Uterus (tissue), 4 donors: Measurements from ENCODE around the gene ATP2C1. TPM values are rescaled to one million over a fixed set of nuclear protein-coding genes. Genes with fewer than 3 reads are reported as not detected.

Experiments
- DNase-seq, 2 donors: peaks; one replicate each; pipeline ENCODE4 v3.0.0-alpha.2; 2019 to 2020
- H3K27ac ChIP-seq, 2 donors: fragments of 200-600 bp; sonication (generic); 1 replicate in 1 of 2; 2 replicates in 1 of 2; pipeline ENCODE4 v1.5.1; 2016 to 2018
- H3K27me3 ChIP-seq, 2 donors: fragments of 200-600 bp; sonication (generic); one replicate each; pipeline ENCODE4 v1.5.1; 2018 to 2019; ENCODE audit warnings: control low read depth in 1 of 2
- H3K36me3 ChIP-seq, 2 donors: fragments of 200-600 bp; sonication (generic); one replicate each; pipeline ENCODE4 v1.5.1; 2019; ENCODE audit warnings: control low read depth in 1 of 2
- H3K4me1 ChIP-seq, 2 donors: fragments of 200-600 bp; sonication (generic); one replicate each; pipeline ENCODE4 v1.5.1; 2018 to 2019; ENCODE audit warnings: control low read depth in 1 of 2
- H3K4me3 ChIP-seq, 2 donors: fragments of 200-600 bp; sonication (generic); 1 replicate in 1 of 2; 2 replicates in 1 of 2; pipeline ENCODE4 v1.5.1; 2018 to 2019; ENCODE audit warnings: mild to moderate bottlenecking in 1 of 2
- H3K9me3 ChIP-seq, 2 donors: fragments of 200-600 bp; sonication (generic); one replicate each; pipeline ENCODE4 v1.5.1; 2019; ENCODE audit warnings: control low read depth in 1 of 2
- POLR2A ChIP-seq, 2 donors: fragments of 450-650 bp; IDR thresholded peaks; one replicate each; pipeline ENCODE4 v1.6.1; 2016; ENCODE audit warnings: antibody characterized with exemption in 2 of 2, mild to moderate bottlenecking in 1 of 2, moderate library complexity in 1 of 2
- intact Hi-C: fragments of 100-400 bp; cut with DNase I; formaldehyde crosslinking; loops from one replicate; pipeline ENCODE4 v1.15.1; 2023; ENCODE audit warnings: low total_unique reads
- total RNA-seq, 4 donors: library from RNA; depleted of rRNA in 3 of 4; stranded (reverse); fragments of >200 nt in 3 of 4; gene quantifications; one replicate each; pipeline versions ENCODE4 v1.1.0 to v1.2.4, GENCODE V29; 2014 to 2023
- TF ChIP-seq, protein P1 (sequence below), 4 experiments: fragments of 200-600 bp in 2 of 4; fragments of 450-650 bp in 2 of 4; sonication (generic) in 2 of 4; IDR thresholded peaks; one replicate each; pipeline ENCODE4 v1.5.1; 2016 to 2019; ENCODE audit warnings: antibody characterized with exemption in 4 of 4, mild to moderate bottlenecking in 2 of 4, moderate library complexity in 1 of 4
- donor health status: DM: yes; HTN: yes; CAD: no.

Gene ATP2C1
- total RNA-seq, 4 donors from 2014 or later, result 33.2 to 176 (median 84.7) TPM

- no peaks in the 10 kb centered on the region for H3K36me3 ChIP-seq
- no peaks in the 10 kb centered on the region for H3K9me3 ChIP-seq
- no peak overlapping the region for H3K27ac ChIP-seq
- no peak for TF ChIP-seq POLR2A (IDR thresholded peaks at IDR 0.05)
- TF ChIP-seq, protein P1, sequence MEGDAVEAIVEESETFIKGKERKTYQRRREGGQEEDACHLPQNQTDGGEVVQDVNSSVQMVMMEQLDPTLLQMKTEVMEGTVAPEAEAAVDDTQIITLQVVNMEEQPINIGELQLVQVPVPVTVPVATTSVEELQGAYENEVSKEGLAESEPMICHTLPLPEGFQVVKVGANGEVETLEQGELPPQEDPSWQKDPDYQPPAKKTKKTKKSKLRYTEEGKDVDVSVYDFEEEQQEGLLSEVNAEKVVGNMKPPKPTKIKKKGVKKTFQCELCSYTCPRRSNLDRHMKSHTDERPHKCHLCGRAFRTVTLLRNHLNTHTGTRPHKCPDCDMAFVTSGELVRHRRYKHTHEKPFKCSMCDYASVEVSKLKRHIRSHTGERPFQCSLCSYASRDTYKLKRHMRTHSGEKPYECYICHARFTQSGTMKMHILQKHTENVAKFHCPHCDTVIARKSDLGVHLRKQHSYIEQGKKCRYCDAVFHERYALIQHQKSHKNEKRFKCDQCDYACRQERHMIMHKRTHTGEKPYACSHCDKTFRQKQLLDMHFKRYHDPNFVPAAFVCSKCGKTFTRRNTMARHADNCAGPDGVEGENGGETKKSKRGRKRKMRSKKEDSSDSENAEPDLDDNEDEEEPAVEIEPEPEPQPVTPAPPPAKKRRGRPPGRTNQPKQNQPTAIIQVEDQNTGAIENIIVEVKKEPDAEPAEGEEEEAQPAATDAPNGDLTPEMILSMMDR (IDR thresholded peaks at IDR 0.05), result no peak
- peaks cover 2 to 4% of the 10 kb centered on the region in 2 donors for H3K4me1 ChIP-seq
- H3K4me3 ChIP-seq, result no peak overlapping the region
- intact Hi-C loops, result no loop called here
- no peaks in the 10 kb centered on the region for H3K27me3 ChIP-seq
- no peak for DNase-seq
Observed at GRCh38 chr3:131020122-131020693, 126.3 kb downstream of the ATP2C1 start.

- peak overlapping the region in 1 of 2 donors; percentile 87 for H3K4me3 ChIP-seq
- H3K9me3 ChIP-seq, result no peaks in the 10 kb centered on the region
- no peaks in the 10 kb centered on the region for H3K36me3 ChIP-seq
- no peak for TF ChIP-seq POLR2A (IDR thresholded peaks at IDR 0.05)
- TF ChIP-seq, protein P1 (IDR thresholded peaks at IDR 0.05), result no peak
- H3K4me1 ChIP-seq, result peaks cover 0 to 5% of the 10 kb centered on the region in 2 donors
- H3K27me3 ChIP-seq, result no peaks in the 10 kb centered on the region
- no peak overlapping the region for H3K27ac ChIP-seq
- DNase-seq, result no peak
- intact Hi-C loops, result no loop called here
Observed at GRCh38 chr3:131025539-131025938, 131.7 kb downstream of the ATP2C1 start.

GRCh38 chr3:131026321-131027151, 132.7 kb downstream of the ATP2C1 start, which contains the start of the genes ASTE1 and NEK11:
ASTE1 (minus strand) TSS chr3:131026825; CDS start chr3:131025306, 1,519 bp downstream.
NEK11 (plus strand) TSS chr3:131026877; CDS start chr3:131029709, 2,832 bp downstream.
- Histone ChIP-seq H3K36me3 (no peaks in the 10 kb centered on the region), H3K4me3 (peak within 1 kb of the TSS; percentile 87), H3K9me3 (no peaks in the 10 kb centered on the region), H3K27me3 (no peaks in the 10 kb centered on the region), H3K27ac (peak within 1 kb of the TSS; percentile 80 to 85), H3K4me1 (peaks cover 0 to 5% of the 10 kb centered on the region in 2 donors)
- peak; percentile 78 to 85 for DNase-seq
- intact Hi-C loops, result no loop called here
- TF ChIP-seq POLR2A (IDR thresholded peaks at IDR 0.05), result peak in 1 of 2 donors; percentile 46
- TF ChIP-seq, protein P1 (IDR thresholded peaks at IDR 0.05), result no peak

GRCh38 chr3:131028844-131029243, 135.0 kb downstream of the ATP2C1 start:
- intact Hi-C loops, result no loop called here
- TF ChIP-seq, protein P1 (IDR thresholded peaks at IDR 0.05), result no peak
- no peak for TF ChIP-seq POLR2A (IDR thresholded peaks at IDR 0.05)
- Histone ChIP-seq H3K9me3 (no peaks in the 10 kb centered on the region), H3K27me3 (no peaks in the 10 kb centered on the region), H3K4me1 (peaks cover 0 to 5% of the 10 kb centered on the region in 2 donors), H3K4me3 (no peak overlapping the region), H3K27ac (no peak overlapping the region), H3K36me3 (no peaks in the 10 kb centered on the region)
- DNase-seq, result no peak

GRCh38 chr3:131031660-131032059, 137.8 kb downstream of the ATP2C1 start:
- intact Hi-C loops, result no loop called here

More at GRCh38 chr3:131031660-131032059, 137.8 kb downstream of the ATP2C1 start:
- Histone ChIP-seq H3K36me3 (no peaks in the 10 kb centered on the region), H3K27me3 (no peaks in the 10 kb centered on the region), H3K9me3 (no peaks in the 10 kb centered on the region), H3K4me3 (no peak overlapping the region), H3K4me1 (no peaks in the 10 kb centered on the region), H3K27ac (no peak overlapping the region)
- TF ChIP-seq, protein P1 (IDR thresholded peaks at IDR 0.05), result no peak
- TF ChIP-seq POLR2A (IDR thresholded peaks at IDR 0.05), result no peak
- DNase-seq, result no peak
